Stimulated activated CD4-positive, alpha-beta T cell treated with anti-CD3 and anti-CD28 coated beads, Interleukin-4, amount 100 ng/mL, for 1 hour (primary cell): ENCODE measurements around the gene PFKFB4.

Experiments used
- DNase-seq: peaks from one replicate; pipeline ENCODE4 v3.0.0-alpha.2; 2020

PFKFB4 gene

GRCh38 chr3:48584836-48585235 is 28.2 kb upstream of the PFKFB4 start:
- DNase-seq: no peak

- no peak for DNase-seq
Observed at GRCh38 chr3:48581621-48582481, 25.2 kb upstream of the PFKFB4 start.

- no peak for DNase-seq
Observed at GRCh38 chr3:48576647-48577046, 20.0 kb upstream of the PFKFB4 start.

GRCh38 chr3:48575366-48575765 is 18.8 kb upstream of the PFKFB4 start:
- no peak for DNase-seq

- DNase-seq: no peak
Observed at GRCh38 chr3:48573973-48574585, 17.5 kb upstream of the PFKFB4 start.

- DNase-seq: no peak
Observed at GRCh38 chr3:48572517-48572916, 15.9 kb upstream of the PFKFB4 start.

- no peak for DNase-seq
Observed at GRCh38 chr3:48571938-48572337, 15.3 kb upstream of the PFKFB4 start.

GRCh38 chr3:48569808-48570450 is 13.3 kb upstream of the PFKFB4 start:
- no peak for DNase-seq

- no peak for DNase-seq
Observed at GRCh38 chr3:48569400-48569799, 12.8 kb upstream of the PFKFB4 start.

GRCh38 chr3:48568476-48568875 is 11.9 kb upstream of the PFKFB4 start:
- DNase-seq: no peak

- no peak for DNase-seq
Observed at GRCh38 chr3:48567500-48567899, 10.9 kb upstream of the PFKFB4 start.

- no peak for DNase-seq
Observed at GRCh38 chr3:48567090-48567489, 10.5 kb upstream of the PFKFB4 start.

GRCh38 chr3:48566401-48566760 is 9.8 kb upstream of the PFKFB4 start:
- no peak for DNase-seq

GRCh38 chr3:48565591-48566400 is 9.2 kb upstream of the PFKFB4 start:
- DNase-seq: no peak

GRCh38 chr3:48565186-48565585 is 8.6 kb upstream of the PFKFB4 start:
- no peak for DNase-seq

GRCh38 chr3:48564667-48565066 is 8.1 kb upstream of the PFKFB4 start:
- no peak for DNase-seq

- DNase-seq: peak; percentile 8
Observed at GRCh38 chr3:48564022-48564421, 7.4 kb upstream of the PFKFB4 start.

- DNase-seq: no peak
Observed at GRCh38 chr3:48563382-48563918, 6.8 kb upstream of the PFKFB4 start, which contains the start of gene UCN2. Gene UCN2, minus strand, starts transcription at chr3:48563781. Its CDS starts 657 bp downstream, at chr3:48563124.

GRCh38 chr3:48562367-48563095 is 5.9 kb upstream of the PFKFB4 start:
- DNase-seq: no peak

- DNase-seq: no peak
Observed at GRCh38 chr3:48561045-48561736, 4.6 kb upstream of the PFKFB4 start.

GRCh38 chr3:48560648-48561018 is 4.0 kb upstream of the PFKFB4 start:
- no peak for DNase-seq
